Stomach smooth muscle (tissue), 2 donors: Measurements from ENCODE around the gene ARID5A.
A peak's percentile ranks its signal among the peaks of the same experiment; 100 is the strongest.
"Not testable (repeated sequence)": the region's sequence is repeated elsewhere in the genome, so short reads cannot be mapped to it uniquely, and the experiment has no call there.

Source experiments
- H3K27ac ChIP-seq: one replicate; pipeline ENCODE4 v1.7.0; 2013; ENCODE audit warnings: mild to moderate bottlenecking, low read length, inconsistent platforms
- H3K27me3 ChIP-seq, 2 donors: one replicate each; pipeline ENCODE4 v1.7.0; 2013; ENCODE audit warnings: low read length in 2 of 2; ENCODE audit not compliant: insufficient read depth in 2 of 2, control insufficient read depth in 1 of 2
- H3K36me3 ChIP-seq, 2 donors: one replicate each; pipeline ENCODE4 v1.7.0; 2013; ENCODE audit warnings: low read length in 2 of 2; ENCODE audit not compliant: control insufficient read depth in 2 of 2, insufficient read depth in 2 of 2
- H3K4me1 ChIP-seq: one replicate; pipeline ENCODE4 v1.7.0; 2013; ENCODE audit warnings: low read length; ENCODE audit not compliant: control insufficient read depth, insufficient read depth
- H3K4me3 ChIP-seq, 2 donors: one replicate each; pipeline ENCODE4 v1.7.0; 2013; ENCODE audit warnings: low read length in 2 of 2
- H3K9ac ChIP-seq, 2 donors: one replicate each; pipeline ENCODE4 v1.7.0; 2013; ENCODE audit warnings: low read length in 2 of 2, mild to moderate bottlenecking in 1 of 2
- H3K9me3 ChIP-seq, 2 donors: one replicate each; pipeline ENCODE4 v1.7.0; 2013; ENCODE audit warnings: low read length in 2 of 2; ENCODE audit not compliant: control insufficient read depth in 2 of 2
- donor health status: healthy.
- donor health status: Pancreatic carcinoma.

Gene ARID5A

DNA sequence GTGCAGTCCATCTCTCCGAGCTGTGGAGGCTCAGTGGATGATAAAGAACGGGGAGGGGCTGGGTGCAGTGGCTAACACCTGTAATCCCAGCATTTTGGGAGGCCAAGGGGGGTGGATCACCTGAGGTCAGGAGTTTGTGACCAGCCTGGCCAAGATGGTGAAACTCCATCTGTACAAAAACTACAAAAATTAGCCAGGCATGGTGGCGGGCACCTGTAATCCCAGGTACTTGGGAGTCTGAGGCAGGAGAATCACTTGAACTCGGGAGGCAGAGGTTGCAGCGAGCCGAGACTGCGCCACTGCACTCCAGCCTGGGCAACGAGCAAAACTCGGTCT is 17.4 kb downstream of the ARID5A start:
- H3K9ac ChIP-seq, H3K9me3 ChIP-seq, H3K4me1 ChIP-seq, H3K27ac ChIP-seq, H3K27me3 ChIP-seq: not testable (repeated sequence)
- Histone ChIP-seq H3K36me3 (peaks cover 13 to 21% of the 10 kb centered on the region in 2 donors), H3K4me3 (peak overlapping the region in 1 of 2 donors; percentile 54)

DNA sequence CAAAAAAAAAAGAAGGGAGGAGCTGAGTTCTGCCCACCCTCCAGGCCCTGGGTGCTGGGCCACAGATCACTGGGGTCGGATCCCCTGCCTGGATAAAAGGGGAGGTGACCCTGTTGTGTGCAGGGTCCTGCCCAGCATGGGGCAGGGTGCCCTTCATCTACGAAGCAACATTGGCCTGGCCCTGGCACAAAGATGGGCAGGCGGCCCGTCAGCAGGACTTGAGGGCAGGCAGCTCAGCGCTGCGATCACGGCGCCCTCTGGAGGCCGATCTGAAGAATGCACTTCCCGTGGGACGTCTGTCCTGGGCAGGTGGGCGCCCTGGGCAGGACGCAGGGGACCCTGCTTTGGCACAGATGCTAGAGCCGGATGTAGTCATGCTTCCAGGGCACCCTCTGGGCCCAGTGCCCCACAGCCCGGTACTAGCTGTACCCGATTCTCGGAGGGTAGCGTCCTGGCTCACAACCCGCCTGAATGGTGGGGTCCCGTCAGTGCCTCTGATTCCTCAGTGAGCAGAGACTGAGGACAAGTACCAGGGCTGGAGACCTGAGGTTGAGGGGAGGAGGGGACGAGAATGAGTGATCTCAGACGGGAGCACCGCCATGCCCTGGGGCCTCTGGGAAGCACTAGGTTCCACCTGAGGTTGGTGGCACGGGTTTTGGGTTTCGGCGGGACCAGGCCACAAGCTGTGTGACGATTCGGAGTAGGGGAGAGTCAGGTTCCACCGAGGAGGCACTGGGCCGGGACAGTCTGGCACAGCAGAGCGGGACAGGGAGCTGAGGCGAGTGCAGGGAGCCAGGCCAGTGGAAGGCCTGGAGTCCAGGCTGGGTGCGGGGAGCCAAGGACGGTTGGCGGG is 18.0 kb downstream of the ARID5A start:
- H3K27me3 ChIP-seq, result no peaks in the 10 kb centered on the region
- H3K36me3 ChIP-seq, result peaks cover 7 to 15% of the 10 kb centered on the region in 2 donors
- no peak overlapping the region for H3K27ac ChIP-seq
- H3K9ac ChIP-seq, result peak overlapping the region in 1 of 2 donors; percentile 58
- H3K4me3 ChIP-seq, result peak overlapping the region in 1 of 2 donors; percentile 54
- no peaks in the 10 kb centered on the region for H3K9me3 ChIP-seq
- peaks cover 7% of the 10 kb centered on the region for H3K4me1 ChIP-seq

DNA sequence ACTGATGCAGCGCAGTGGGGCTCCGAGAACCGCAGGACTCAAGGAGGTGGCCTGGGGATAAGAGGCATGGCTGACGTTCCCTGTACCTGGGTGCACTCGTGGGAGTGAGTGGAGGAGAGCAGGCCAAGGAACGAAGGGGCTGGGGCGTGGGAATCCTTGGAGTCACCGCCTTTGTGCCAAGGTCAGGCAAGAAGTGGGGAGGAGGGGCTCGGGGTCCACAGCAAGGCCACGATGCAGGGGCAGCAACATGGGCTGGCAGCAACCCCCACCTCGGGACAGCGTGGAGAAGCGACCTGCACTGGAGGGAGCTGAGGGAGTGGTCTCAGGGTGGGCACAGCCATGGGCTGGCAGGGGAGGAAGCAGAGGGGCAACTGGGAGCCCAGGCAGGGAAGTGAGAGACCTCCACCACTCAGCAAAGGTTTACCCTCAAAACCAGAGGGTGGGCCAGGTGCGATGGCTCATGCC is 18.6 kb downstream of the ARID5A start:
- no peak overlapping the region for H3K9ac ChIP-seq
- H3K4me3 ChIP-seq, result no peak overlapping the region
- H3K36me3 ChIP-seq, result peaks cover 7 to 12% of the 10 kb centered on the region in 2 donors
- H3K27me3 ChIP-seq, result no peaks in the 10 kb centered on the region
- H3K9me3 ChIP-seq, result no peaks in the 10 kb centered on the region
- H3K4me1 ChIP-seq, result peaks cover 7% of the 10 kb centered on the region
- no peak overlapping the region for H3K27ac ChIP-seq

DNA sequence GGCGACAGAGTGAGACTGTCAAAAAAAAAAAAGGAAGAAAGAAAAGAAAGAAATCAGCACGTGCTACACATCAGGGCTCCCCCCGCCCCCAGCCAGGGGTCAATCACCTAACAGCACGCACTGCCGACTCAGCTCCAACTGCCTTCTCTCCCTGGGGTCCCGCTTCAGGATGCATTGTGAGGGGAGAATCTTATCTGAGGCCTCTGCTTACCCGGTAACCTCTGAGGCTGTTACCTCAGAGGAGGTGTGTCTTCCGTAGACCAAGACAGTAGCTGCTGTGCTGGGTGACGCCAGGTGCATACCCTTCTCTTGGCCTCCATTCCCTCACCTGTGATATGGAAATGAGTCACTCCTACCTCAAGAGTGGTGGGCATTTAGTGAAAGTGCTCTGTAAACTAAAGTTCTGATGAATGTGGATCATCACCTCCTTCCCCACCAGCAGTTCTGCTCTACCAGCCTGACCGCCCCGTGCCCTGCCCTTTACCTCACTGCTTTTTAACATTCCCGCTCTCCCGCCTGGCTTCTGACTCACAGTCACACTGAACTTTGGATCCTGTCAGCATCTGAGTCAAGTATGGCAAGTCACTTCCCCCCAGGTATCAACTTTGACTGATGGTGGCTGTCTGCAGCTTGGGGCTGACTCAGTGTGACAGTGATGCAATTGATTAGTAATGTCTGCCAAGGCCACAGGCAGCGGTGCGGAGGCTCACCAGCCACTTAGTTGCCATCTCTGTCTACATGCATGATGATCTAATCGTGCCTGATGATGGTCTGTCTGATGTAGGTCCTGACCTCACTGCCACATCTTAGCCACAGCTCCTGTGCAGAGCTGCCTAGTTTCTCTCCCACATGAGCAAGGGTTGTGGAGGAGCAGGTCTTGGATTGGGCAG is 20.1 kb downstream of the ARID5A start:
- Histone ChIP-seq H3K9me3 (no peaks in the 10 kb centered on the region), H3K27me3 (no peaks in the 10 kb centered on the region), H3K4me3 (no peak overlapping the region), H3K4me1 (peaks cover 7% of the 10 kb centered on the region), H3K27ac (no peak overlapping the region), H3K9ac (no peak overlapping the region), H3K36me3 (peaks cover 5 to 7% of the 10 kb centered on the region in 2 donors)

DNA sequence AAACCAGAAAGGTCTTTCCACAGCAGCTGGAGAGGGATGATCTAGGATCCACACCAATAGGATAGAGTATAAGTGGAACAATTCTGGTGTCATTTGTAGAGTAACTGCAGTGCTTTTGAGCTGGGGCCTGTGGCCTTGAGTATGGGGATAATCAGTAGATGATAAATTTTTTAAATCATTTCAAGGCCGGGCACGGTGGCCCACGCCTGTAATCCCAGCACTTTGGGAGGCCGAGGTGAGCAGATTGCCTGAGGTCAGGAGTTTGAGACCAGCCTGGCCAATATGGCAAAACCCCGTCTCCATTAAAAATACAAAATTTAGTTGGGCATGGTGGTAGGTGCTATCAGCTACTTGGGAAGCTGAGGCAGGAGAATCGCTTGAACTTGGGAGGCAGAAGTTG is 20.9 kb downstream of the ARID5A start:
- H3K4me1 ChIP-seq, H3K9me3 ChIP-seq, H3K27me3 ChIP-seq, H3K9ac ChIP-seq, H3K27ac ChIP-seq, H3K4me3 ChIP-seq, H3K36me3 ChIP-seq: not testable (repeated sequence)

DNA sequence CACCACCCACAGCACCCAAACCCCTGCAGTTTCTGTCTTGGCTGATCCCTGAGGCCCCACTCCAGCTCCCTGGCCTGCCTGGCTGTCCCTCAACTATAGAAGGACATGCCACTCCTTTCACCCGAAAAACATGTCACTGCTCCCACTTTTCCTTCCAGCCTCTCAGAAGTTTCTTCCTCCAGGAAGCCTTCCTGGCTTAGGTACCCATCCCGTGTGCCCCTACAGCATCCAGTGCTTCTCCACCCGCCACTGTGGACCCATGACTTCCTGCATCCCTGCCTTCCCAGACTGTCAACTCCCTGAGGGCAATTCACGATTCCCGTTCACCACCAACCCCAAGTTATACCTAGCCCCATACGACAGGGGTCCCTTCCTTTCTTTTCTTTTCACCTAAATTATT is 21.5 kb downstream of the ARID5A start:
- H3K9me3 ChIP-seq, result peaks cover 0 to 3% of the 10 kb centered on the region in 2 donors
- no peak overlapping the region for H3K9ac ChIP-seq
- H3K27ac ChIP-seq, result no peak overlapping the region
- no peaks in the 10 kb centered on the region for H3K27me3 ChIP-seq
- peaks cover 7% of the 10 kb centered on the region for H3K4me1 ChIP-seq
- H3K36me3 ChIP-seq, result no peaks in the 10 kb centered on the region
- H3K4me3 ChIP-seq, result no peak overlapping the region

DNA sequence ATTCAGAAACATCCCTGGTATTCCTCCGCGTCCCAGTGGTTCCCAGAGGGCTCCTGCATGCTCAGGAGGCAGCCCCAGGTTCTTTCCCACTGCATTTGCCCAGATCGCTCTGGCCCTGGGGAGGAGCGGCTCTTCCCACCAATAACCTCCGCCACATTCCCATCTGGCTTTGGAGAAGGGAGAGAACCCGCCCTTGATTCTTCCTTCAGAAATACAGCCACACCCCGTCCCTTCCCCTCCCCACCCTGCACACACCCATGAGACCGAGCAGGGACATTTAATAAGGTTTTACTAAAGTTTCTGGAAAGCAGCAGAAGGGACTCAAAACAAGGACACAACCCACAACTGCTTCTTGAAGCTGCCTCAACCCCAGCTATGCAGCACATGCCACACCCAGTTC is 21.9 kb downstream of the ARID5A start:
- H3K4me1 ChIP-seq, result peaks cover 7% of the 10 kb centered on the region
- H3K4me3 ChIP-seq, result no peak overlapping the region
- H3K9me3 ChIP-seq, result peaks cover 0 to 5% of the 10 kb centered on the region in 2 donors
- H3K27ac ChIP-seq, result no peak overlapping the region
- H3K36me3 ChIP-seq, result no peaks in the 10 kb centered on the region
- H3K27me3 ChIP-seq, result no peaks in the 10 kb centered on the region
- H3K9ac ChIP-seq, result no peak overlapping the region

DNA sequence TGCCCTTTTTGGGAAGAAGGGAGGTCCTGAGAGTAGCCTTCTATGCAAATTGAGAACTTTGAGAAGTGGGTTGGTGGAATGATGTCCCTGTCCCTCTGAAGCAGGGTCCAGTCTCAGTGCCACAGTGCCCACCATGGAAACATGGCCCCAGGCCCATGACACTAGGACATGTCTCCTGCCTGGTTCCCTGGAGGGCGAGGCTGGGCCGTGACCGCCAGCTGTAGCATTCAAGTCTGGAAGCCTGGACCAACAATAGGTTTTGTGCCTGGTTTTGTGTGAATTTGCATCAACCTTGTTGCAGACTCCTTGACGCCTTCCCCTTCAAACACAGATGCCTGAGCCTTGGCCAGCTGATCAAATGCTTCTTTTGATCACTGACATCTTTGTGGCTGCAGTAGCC is 27.5 kb downstream of the ARID5A start:
- peaks cover 0 to 5% of the 10 kb centered on the region in 2 donors for H3K9me3 ChIP-seq
- no peak overlapping the region for H3K4me3 ChIP-seq

DNA sequence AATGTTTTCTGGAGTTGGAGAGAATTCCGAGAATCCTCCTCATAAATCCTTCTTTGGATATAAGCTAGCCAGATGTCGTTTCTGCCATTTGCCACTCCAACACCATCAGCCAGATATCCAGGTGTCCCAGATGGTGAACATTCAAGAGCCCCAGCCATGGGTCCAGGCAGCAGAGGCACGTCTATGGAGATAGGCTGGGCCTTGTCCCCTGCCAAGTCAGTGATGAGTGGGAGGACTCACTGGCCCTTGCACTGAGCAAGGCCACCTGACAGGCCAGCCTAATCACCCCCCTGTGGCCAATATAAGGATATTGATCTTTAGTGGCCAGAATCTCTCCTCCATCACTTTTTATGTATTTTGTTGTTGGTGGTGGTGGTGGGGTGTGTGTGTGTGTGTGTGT is 28.0 kb downstream of the ARID5A start:
- Histone ChIP-seq H3K4me3 (no peak overlapping the region), H3K27ac (no peak overlapping the region), H3K9me3 (peaks cover 0 to 5% of the 10 kb centered on the region in 2 donors), H3K4me1 (no peaks in the 10 kb centered on the region), H3K36me3 (no peaks in the 10 kb centered on the region), H3K27me3 (no peaks in the 10 kb centered on the region), H3K9ac (no peak overlapping the region)

More for the DNA sequence above, 27.5 kb downstream of the ARID5A start:
- no peaks in the 10 kb centered on the region for H3K36me3 ChIP-seq
- H3K27ac ChIP-seq, result no peak overlapping the region
- no peaks in the 10 kb centered on the region for H3K4me1 ChIP-seq
- no peak overlapping the region for H3K9ac ChIP-seq
- no peaks in the 10 kb centered on the region for H3K27me3 ChIP-seq

DNA sequence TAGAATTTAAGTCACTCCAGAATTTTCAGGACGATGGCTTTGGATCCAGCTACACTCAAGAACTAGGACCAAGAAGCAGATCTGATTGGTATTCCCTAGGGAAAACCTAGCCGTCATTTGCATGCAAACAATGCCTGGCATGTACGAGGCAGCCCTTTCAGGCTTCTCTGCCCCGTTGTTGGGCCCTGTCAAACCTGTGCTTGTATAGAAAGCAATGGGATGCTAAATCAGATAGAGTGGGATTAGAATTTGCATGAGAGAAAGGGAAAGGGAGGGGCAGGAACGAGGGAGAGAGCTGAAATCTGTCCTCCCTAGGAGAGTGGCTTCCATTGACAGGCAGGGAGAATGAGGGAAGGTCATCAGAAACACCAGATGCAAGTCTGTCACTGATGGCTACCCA is 28.6 kb downstream of the ARID5A start:
- Histone ChIP-seq H3K27ac (no peak overlapping the region), H3K4me3 (no peak overlapping the region), H3K9ac (no peak overlapping the region), H3K9me3 (peaks cover 0 to 5% of the 10 kb centered on the region in 2 donors), H3K27me3 (no peaks in the 10 kb centered on the region), H3K4me1 (no peaks in the 10 kb centered on the region), H3K36me3 (no peaks in the 10 kb centered on the region)
